NCI-H1694 (cell line): Measurements from ENCODE around the gene SLC1A2.

Experiments
- DNase-seq: peaks from one replicate; lab custom pipeline; 2025; lab: John Stamatoyannopoulos, UW

SLC1A2 gene

DNA sequence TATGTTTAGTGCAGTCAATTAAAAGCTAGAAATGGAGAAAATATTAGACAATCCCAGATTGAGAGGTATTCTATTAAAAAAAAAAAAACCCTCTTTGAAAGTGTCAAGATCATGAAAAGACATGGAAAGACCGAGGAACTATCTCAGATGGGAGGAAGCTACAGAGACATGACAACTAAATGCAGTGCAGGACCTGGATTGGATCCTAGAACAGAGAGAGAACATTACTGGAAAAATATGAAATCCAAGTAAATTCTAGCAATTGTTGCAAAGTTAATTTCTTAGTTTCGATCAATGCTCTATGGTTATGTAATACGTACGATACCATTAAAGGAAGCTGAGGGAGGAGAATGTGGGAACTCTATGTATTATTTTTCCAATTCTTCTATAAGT lies 43.2 kb downstream of the SLC1A2 start:
- no peak for DNase-seq

GRCh38 chr11:35375332-35376117 lies 43.8 kb downstream of the SLC1A2 start:
- DNase-seq: no peak

DNA sequence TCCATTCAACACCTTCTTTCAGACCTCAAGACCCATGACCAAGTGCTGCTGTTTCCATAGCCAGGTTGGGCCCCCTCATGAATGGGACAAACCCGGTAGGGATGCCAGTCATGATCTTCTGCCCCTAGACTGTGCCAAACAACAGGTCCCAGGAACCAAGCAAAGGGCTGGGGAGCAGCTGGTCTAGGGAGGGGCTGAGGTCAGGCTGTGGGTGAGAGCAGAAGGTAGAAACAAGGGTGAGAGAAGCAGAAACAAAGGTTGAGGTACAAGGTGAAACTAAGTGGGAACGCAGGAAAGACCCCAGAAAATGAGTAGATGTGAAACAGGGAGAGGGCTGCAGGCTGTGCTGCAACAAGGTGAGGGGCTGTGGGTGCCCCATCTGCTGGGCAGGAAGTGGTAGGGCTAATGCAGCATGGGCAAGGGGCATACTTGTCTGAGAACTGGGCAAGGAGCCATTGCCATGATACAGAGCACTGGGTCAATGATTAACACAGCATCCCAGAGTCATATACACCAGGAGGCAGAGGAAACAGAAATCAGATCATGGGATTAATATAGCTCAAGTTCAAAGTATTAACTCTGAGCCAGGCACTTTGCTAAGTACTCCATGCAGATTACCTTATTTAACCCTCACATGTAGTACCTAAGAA lies 45.9 kb downstream of the SLC1A2 start:
- DNase-seq: no peak

DNA sequence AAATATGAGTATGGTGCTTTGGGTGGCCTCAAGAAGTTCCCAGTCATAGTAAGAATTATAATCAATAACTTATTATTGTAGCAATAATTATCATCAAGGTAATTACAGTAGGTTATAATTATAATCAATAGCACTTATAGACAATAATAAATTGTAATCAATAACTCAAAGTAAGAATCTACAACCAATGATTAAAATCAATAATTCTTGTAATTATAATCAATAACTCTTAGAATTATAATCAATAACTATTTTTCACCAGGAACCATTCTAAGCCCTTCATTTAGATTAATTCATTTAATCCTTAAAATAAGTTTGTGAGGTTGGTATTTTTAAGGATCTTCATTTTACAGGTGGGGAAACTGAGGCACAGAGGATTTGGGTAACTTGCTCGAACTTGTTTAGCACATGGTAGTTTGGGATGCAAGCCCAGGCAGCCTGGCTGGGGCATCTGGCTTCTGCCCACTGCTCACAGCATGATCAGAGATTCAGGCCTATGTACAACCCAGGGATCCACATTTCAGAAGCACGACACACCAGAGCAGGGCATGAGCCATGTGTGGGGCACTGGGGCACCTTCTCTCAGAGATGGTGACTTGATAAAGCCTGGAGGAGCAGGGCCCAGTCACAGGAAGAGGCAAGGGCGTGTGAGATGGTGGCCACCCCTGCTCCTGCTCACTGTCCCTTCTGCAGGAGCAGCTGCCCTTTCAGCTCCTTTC lies 46.6 kb downstream of the SLC1A2 start:
- no peak for DNase-seq

DNA sequence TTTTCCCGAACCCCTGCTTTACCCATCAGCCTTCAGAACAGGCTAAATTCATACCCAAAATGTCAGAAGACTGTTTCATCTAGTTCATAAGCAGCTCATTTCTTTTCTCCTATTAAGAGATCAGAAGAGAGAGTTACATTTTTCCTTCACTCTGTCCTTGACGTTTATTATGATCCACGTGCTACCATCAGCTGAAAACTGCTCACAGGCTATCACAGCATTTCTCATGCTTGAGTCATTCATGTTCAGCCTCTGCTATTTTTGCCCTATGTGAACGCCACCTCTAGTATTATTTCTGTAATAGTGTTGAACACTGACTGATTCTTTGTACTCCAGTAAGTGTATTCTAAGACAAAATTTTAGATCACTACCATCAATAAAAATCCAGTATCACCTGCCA lies 51.9 kb downstream of the SLC1A2 start:
- DNase-seq: no peak

GRCh38 chr11:35366798-35367197 lies 52.6 kb downstream of the SLC1A2 start:
- no peak for DNase-seq

GRCh38 chr11:35365961-35366360 lies 53.4 kb downstream of the SLC1A2 start:
- DNase-seq: no peak

GRCh38 chr11:35365395-35365794 lies 54.0 kb downstream of the SLC1A2 start:
- no peak for DNase-seq

DNA sequence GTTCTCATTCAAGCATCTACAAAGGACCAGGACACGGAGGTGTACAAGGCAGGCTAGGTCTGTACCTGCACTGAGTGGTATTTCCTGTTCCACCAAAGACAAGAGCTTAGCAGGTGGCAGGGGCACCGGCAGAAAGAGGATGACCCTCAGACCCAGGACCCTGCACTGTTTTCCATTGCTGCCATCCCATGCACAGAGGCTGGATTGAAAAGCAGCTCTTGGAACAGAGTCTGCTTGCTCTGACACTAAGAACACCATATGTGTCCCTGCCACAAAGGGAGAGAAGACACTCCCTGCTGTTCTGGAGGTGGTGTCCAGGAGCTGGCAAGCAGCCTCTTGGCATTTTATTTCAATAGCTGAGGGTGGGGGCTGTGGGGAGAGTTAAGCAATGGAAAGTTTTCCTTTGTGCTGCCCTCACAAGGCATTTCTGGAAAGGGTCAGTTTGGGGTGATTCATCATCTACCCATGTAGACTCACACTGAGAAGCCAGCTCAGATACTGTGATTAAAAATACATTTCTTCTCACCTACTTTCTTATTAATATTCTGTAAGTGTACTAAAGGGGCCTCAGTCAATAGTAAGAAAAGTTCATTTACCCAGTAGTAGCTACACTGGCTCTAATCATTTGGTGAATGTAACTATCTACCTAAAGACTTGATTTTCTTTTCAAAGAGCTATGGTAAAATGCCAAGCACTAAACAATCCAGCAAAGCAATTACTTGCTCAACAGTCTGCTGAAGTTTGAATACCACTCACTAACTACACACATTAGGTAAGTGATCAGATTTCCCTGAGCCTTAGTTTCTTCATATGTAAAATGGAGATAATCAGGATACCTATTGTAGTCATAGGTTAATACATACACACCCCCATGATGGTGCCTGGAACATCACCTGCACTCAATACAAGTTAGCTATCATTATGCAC lies 55.2 kb downstream of the SLC1A2 start:
- DNase-seq: no peak

DNA sequence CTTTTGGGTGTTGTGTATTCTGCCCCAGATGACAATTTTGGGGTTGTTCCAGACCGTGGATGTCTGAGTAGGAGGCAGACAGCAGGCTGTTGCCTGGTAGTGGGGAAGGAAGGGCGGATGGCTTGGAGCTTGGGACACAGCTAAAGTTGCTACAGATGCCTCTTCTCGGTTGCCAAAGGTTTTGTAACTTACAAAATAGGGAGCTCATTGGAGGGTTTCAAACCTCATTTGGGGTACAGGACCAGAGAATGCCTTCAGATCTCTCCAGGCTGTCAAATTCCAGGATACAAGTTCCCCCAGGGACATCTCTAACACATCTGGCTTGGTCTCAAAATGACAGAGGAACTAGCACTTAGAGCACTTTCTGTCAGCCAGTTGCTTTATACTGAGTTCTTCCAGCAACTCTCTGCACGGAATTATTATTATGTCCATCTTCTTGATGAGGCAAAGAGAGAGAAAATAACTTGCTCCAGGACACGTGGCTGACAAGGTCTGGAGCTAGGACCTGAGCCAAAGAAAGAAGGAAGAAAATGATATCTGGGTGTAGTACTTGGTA lies 56.0 kb downstream of the SLC1A2 start:
- DNase-seq: no peak

- no peak for DNase-seq
These were observed 56.8 kb downstream of the SLC1A2 start for GRCh38 chr11:35362521-35362980.

DNA sequence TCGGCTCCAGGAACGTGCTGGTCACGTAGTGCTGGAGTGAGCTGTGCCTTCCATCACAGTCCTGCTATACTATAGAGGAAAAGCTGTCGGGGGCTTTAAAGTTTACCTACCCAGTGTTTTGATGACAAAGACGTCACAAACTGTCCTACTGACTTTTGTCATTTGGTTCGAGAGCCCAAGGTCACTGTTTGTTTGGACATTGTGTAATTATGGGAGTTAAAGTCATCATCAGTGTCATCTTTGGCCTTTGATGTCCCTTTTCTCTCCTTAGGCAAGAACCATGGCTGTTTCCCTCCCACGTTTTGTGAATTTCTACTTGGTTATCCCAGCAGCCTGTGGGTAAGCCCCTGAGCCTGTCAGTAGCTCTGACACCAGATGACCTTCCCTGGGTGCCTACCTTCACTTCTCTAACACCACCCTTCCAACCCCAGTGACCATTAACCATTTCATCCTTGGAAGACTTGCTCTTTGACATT lies 59.3 kb downstream of the SLC1A2 start:
- DNase-seq: no peak

DNA sequence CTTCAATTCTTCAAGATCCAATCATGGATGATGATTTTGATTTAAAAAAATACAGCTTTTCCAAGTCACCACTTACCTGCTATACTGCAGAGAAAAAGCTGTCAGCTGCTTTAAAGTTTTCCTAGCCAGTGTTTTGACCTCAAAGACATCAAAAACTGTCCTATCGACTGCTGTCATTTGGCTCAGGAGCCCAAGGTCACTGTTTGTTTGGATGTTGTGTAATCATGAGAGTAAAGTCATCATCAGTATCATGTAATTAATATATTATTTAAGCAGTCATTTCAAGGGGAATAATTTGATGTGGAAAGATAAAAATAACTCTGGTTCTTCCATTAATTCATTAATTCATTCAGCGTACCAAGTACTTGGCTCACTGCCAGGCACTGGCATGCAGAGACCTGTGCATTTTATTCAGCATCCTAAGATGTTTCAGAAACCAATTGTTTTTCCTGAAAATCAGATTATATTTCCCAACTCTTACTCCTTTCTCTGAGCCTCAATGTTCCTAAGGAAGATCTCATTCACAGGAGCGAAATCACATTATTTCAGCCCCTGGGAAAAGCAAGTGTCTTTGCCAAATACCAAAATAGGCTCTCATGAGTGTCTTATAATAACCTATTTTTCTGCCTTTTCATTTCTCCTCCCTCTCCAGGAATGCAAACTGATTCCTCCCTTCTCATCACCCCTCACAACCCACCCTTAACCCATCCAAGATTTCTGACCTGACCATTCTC lies 59.9 kb downstream of the SLC1A2 start:
- DNase-seq: no peak

- DNase-seq: no peak
These were observed 61.0 kb downstream of the SLC1A2 start for GRCh38 chr11:35358391-35358790.

GRCh38 chr11:35357923-35358322 lies 61.4 kb downstream of the SLC1A2 start:
- DNase-seq: no peak

GRCh38 chr11:35355102-35355749 lies 64.1 kb downstream of the SLC1A2 start:
- no peak for DNase-seq

GRCh38 chr11:35354644-35355043 lies 64.7 kb downstream of the SLC1A2 start:
- no peak for DNase-seq

GRCh38 chr11:35352077-35352888 lies 67.1 kb downstream of the SLC1A2 start:
- DNase-seq: no peak

DNA sequence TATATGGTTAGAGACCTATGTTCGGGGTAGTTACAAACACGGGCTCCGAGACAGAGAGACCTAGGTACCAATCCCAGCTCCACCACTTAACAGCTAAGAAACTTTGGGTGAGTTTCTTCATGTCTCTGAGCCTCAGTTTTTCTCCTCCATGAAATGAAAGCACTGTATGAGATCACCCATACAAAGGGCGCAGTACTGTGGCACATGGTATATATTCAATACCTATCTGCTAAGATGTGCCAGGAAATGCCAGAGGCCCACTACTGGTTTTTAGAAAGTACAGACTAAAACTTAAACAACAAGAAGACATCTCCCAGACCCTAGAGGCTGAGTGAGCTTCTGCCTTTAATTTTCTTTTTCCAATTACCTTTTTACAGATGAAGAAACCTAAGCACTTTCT lies 69.5 kb downstream of the SLC1A2 start:
- no peak for DNase-seq
